ENCODE results near the gene TGOLN2.
"Not testable (repeated sequence)": the region's sequence is repeated elsewhere in the genome, so short reads cannot be mapped to it uniquely, and the experiment has no call there.

TGOLN2 gene

GRCh38 chr2:85327822-85328617, at the start of gene TGOLN2:
TSS of gene TGOLN2 (minus strand) at chr2:85327989. CDS start at chr2:85327962, 27 bp downstream.
- peak; percentile 92 for DNase-seq

- no peak for DNase-seq
Measured at GRCh38 chr2:85377083-85377482, 49.3 kb upstream of the TGOLN2 start.

GRCh38 chr2:85376291-85377065, 48.7 kb upstream of the TGOLN2 start:
- DNase-seq, result no peak

GRCh38 chr2:85371045-85371444, 43.3 kb upstream of the TGOLN2 start:
- no peak for DNase-seq

GRCh38 chr2:85369500-85369899, 41.7 kb upstream of the TGOLN2 start:
- DNase-seq, result no peak

GRCh38 chr2:85368921-85369320, 41.1 kb upstream of the TGOLN2 start:
- no peak for DNase-seq

- no peak for DNase-seq
Measured at GRCh38 chr2:85367180-85367579, 39.4 kb upstream of the TGOLN2 start.

- DNase-seq, result not testable (repeated sequence)
Measured at GRCh38 chr2:85362653-85363387, 35.0 kb upstream of the TGOLN2 start.

- no peak for DNase-seq
Measured at GRCh38 chr2:85357736-85358135, 29.9 kb upstream of the TGOLN2 start.

- DNase-seq, result no peak
Measured at GRCh38 chr2:85356186-85356585, 28.4 kb upstream of the TGOLN2 start.

- DNase-seq, result no peak
Measured at GRCh38 chr2:85355521-85355920, 27.7 kb upstream of the TGOLN2 start.

GRCh38 chr2:85355073-85355410, 27.3 kb upstream of the TGOLN2 start:
- no peak for DNase-seq

- DNase-seq, result peak; percentile 98
Measured at GRCh38 chr2:85354286-85355072, 26.7 kb upstream of the TGOLN2 start, which contains the start of the genes ELMOD3 and RETSAT. TSS of gene ELMOD3 (plus strand) at chr2:85354769. CDS start at chr2:85357199, 2,430 bp downstream. TSS of gene RETSAT (minus strand) at chr2:85354528. CDS start at chr2:85354507, 21 bp downstream.

GRCh38 chr2:85353876-85354285, 26.1 kb upstream of the TGOLN2 start:
- DNase-seq, result no peak

GRCh38 chr2:85347599-85347998, 19.8 kb upstream of the TGOLN2 start:
- no peak for DNase-seq

GRCh38 chr2:85344356-85344954, 16.7 kb upstream of the TGOLN2 start:
- DNase-seq, result no peak

- not testable (repeated sequence) for DNase-seq
Measured at GRCh38 chr2:85343207-85343895, 15.6 kb upstream of the TGOLN2 start.

- DNase-seq, result no peak
Measured at GRCh38 chr2:85342156-85342555, 14.4 kb upstream of the TGOLN2 start.

- DNase-seq, result no peak
Measured at GRCh38 chr2:85341269-85342029, 13.7 kb upstream of the TGOLN2 start.

GRCh38 chr2:85340034-85340892, 12.5 kb upstream of the TGOLN2 start:
- no peak for DNase-seq

Data from CD4-positive, alpha-beta T cell treated with Interferon gamma for 1 hour (primary cell).